GM13977 (cell line): ENCODE measurements around the gene GDF11.

Experiments used
- DNase-seq: peaks from one replicate; pipeline ENCODE4 v3.0.0; 2012; ENCODE audit warnings: low spot score
- in situ Hi-C: fragments of 300-500 bp; cut with MboI; formaldehyde crosslinking; loops from one replicate; pipeline ENCODE4 v1.12.0; 2022; ENCODE audit warnings: low sequenced_read_pairs, low pct_unique_long_range_greater_than_20kb, mixed read lengths, inconsistent platforms; ENCODE audit not compliant: unreplicated experiment
- TF ChIP-seq, protein P1 (sequence below): IDR thresholded peaks from 2 replicates; pipeline ENCODE4 v1.5.1; 2012; ENCODE audit warnings: mild to moderate bottlenecking, control low read depth; ENCODE audit not compliant: insufficient read depth; ENCODE audit errors: extremely low read depth, missing control alignments

Gene GDF11

DNA sequence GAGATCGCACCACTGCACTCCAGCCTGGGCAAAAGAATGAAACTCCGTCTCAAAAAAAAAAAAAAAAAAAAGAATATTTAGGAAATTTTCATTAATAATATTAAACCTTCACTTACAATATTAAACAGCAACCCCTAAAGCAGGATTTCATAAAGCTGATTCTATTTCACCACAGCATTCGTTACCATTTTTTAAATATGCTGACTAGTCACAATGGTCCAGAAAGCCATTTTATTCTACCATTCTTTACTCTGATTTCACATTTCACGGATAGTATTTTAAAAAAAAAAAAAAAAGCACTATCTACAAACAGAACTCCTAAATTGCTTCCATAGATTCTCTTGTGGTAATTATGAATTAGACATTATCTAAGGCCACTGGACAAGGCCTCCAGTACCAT is 47.0 kb downstream of the GDF11 start:
- TF ChIP-seq, protein P1, sequence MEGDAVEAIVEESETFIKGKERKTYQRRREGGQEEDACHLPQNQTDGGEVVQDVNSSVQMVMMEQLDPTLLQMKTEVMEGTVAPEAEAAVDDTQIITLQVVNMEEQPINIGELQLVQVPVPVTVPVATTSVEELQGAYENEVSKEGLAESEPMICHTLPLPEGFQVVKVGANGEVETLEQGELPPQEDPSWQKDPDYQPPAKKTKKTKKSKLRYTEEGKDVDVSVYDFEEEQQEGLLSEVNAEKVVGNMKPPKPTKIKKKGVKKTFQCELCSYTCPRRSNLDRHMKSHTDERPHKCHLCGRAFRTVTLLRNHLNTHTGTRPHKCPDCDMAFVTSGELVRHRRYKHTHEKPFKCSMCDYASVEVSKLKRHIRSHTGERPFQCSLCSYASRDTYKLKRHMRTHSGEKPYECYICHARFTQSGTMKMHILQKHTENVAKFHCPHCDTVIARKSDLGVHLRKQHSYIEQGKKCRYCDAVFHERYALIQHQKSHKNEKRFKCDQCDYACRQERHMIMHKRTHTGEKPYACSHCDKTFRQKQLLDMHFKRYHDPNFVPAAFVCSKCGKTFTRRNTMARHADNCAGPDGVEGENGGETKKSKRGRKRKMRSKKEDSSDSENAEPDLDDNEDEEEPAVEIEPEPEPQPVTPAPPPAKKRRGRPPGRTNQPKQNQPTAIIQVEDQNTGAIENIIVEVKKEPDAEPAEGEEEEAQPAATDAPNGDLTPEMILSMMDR, result no peak
- in situ Hi-C loops, result no loop called here
- no peak for DNase-seq

DNA sequence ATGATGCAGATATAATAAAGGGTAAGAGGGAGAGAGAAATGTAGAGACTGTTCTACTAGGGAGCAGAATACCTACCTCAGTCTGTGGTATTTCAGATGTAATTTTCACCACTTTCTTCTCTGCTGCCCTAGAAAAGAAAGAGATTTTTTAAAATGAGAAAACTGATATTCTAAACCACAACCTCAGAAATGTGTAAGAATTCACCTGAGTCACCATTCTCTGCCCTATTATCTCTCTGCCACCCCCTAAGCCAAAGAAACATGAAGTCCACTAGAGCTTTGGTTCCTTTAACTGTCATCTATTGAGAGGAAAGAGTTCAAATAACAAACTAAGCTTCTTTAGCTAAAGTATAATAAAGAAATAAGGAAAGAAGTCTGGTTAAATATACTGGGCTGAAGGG is 53.0 kb downstream of the GDF11 start:
- DNase-seq, result no peak
- in situ Hi-C loops, result no loop called here
- TF ChIP-seq, protein P1, result no peak

DNA sequence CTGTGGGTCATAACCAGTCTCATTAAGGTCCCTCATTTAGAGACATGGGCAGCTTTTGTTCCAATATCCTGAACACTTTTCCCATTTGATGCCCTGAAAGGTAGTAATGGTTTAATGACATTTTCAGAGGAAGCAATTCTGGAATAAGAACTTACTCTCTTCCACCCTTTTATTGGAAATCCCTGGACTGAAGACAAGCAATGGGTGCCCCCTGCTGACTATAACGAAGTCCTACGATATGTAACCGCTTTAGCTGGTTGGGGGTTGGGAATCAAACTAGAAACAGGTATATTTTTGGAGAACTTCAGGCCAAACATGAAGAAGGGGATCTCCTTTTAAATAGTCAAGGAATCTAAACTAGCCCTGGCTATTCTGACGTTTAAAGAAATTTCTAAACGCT is 54.1 kb downstream of the GDF11 start:
- no peak for DNase-seq
- in situ Hi-C loops, result no loop called here
- TF ChIP-seq, protein P1, result peak; percentile 35

DNA sequence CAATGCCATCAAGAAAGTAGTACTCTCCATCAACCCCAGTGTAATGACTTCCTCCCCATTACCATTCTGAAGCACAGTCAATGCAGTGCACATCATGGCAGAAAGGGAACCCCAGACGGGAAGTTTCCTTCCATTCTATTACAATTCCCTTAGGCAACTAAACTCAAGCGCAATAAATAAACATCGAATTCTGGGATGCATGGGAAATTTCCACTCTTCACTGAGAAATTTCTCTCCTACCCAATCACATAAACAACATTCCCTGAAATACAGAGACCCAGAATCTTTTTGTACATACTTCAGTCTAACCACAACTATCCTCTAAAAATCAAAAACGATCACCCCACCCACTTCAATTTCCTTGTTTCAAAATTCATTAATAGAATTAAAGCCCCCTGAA is 54.6 kb downstream of the GDF11 start:
- in situ Hi-C loops, result no loop called here
- TF ChIP-seq, protein P1, result no peak

More for the DNA sequence above, 54.6 kb downstream of the GDF11 start:
- no peak for DNase-seq
